HG03565 (cell line): ENCODE results near the gene BYSL.

ENCODE experiments used
- ATAC-seq: cut with Tn5 transposase; IDR thresholded peaks from one replicate; pipeline ENCODE4 v1.9.1; 2021; ENCODE audit warnings: mild to moderate bottlenecking, moderate library complexity; ENCODE audit not compliant: unreplicated experiment

Gene BYSL

DNA sequence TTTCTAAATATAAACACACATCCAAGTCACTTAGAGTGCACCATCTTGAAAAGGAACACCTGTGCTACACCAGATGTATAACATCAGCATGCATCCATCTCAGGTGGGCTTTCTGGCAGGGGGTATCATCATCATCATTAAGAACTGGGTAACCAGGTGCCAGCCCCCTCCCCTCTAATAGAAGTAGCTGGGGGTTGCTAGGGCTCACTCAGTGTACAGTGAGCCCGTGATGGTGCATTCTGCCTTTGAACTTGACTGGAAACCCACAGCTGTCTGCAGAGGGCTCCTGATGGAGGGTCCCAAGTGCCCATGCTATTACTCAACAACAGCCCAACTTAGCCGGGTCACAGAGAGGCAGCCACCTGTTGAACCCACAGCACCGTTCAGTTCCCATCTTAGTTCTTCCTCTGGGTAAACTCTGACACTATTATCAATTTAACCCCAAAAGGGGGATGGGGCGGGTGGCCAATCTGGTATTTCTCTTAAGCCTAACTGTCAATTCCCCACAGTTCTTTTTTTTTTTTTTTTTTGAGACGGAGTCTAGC lies 53.1 kb downstream of the BYSL start:
- ATAC-seq = no peak

DNA sequence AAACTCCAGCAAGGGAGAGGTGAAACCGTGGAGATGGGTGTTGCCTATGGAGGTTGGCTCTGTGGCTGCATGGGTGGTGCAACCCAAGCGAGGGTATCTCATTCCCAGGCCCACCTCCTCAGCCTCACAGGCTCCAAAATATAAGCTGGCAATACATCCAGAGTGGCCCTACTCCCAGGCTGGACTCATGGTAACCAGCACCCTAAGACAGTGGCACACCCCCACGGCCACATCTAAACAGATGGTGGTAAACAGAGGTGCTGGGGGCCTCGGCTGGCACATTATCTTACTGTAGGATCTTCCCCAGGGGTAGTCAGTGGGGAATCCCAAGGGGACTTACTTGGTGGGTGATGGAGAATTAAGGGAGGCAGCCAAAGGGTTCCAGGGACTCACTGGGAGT lies 54.0 kb downstream of the BYSL start:
- ATAC-seq = no peak

DNA sequence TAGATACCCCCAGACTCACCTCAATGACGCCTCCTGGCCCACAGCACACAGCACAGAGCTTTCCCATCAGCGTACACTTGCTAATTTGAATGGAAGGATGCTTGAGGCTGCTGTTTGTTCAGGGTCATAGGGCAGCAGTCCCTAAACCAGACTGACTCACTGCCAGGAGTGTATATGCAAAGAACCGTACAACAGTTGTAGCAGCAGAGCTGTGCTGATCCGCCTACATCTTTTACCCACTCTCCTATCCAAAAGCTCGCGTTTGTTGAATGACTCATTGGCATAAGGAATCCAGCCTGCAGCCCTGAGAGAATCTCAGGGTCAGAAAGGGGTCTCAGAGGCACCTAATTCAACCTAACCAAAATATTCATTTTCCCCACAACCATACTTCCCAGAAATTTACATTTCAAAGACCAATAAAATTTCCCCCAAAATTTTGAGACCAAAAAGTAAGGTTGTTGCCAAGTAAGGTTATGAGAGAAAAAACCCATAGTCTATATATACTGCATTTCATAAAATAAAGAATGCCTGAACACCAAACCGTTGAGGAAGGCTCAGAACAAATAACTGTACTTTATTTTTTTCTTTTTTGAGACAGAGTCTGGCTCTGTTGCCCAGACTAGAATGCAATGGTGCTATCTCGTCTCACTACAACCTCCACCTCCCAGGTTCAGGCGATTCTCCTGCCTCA lies 55.6 kb downstream of the BYSL start:
- no peak for ATAC-seq
